ENCODE data around the gene ATP11C.

- no peak for TF ChIP-seq CBX5 (IDR thresholded peaks at IDR 0.05; ENCODE audit: borderline replicate concordance, low read depth)
- TF ChIP-seq HOXB6 (CRISPR knock-in tag; IDR thresholded peaks at IDR 0.05; ENCODE audit: borderline replicate concordance), result no peak
- TF ChIP-seq KLF10 (CRISPR knock-in tag; IDR thresholded peaks at IDR 0.05), result no peak
These were observed 149.8 kb downstream of the ATP11C start for GRCh38 chrX:139783030-139783429.

Data from K562 (cell line).